K562 (cell line): ENCODE data around the gene ART4. TPM values are rescaled to one million over a fixed set of nuclear protein-coding genes. Genes with fewer than 3 reads are reported as not detected.

ENCODE experiments used
- CCNT2 ChIP-seq: IDR thresholded peaks from 2 replicates; pipeline ENCODE4 v1.6.1; 2011; ENCODE audit warnings: borderline replicate concordance, low read depth, mild to moderate bottlenecking, moderate library complexity, mixed read lengths, low read length; ENCODE audit not compliant: insufficient read length; ENCODE audit errors: extremely low read depth
- CREB5 ChIP-seq: fragments of 250-450 bp; sonication (Bioruptor Pico); IDR thresholded peaks from 2 replicates; pipeline ENCODE4 v1.5.0; 2020; ENCODE audit warnings: mild to moderate bottlenecking
- E4F1 ChIP-seq: fragments of 250-450 bp; sonication (Bioruptor Pico); IDR thresholded peaks from 2 replicates; pipeline ENCODE4 v1.5.0; 2021; ENCODE audit warnings: mild to moderate bottlenecking, borderline replicate concordance
- ETV5 ChIP-seq: sonication (generic); formaldehyde crosslinking; IDR thresholded peaks from 2 replicates; pipeline ENCODE4 v1.4.0; 2020; ENCODE audit warnings: low read depth, mild to moderate bottlenecking, missing genetic modification reagents
- GMEB1 ChIP-seq: fragments of 250-450 bp; sonication (Bioruptor Pico); IDR thresholded peaks from 2 replicates; pipeline ENCODE4 v1.4.0; 2020; ENCODE audit warnings: mild to moderate bottlenecking
- NFIC ChIP-seq: fragments of 450-650 bp; IDR thresholded peaks from 2 replicates; pipeline ENCODE4 v1.6.1; 2017; ENCODE audit warnings: mild to moderate bottlenecking, inconsistent platforms
- NR0B1 ChIP-seq: fragments of 450-650 bp; IDR thresholded peaks from one replicate; pipeline ENCODE4 v1.6.1; 2018; ENCODE audit warnings: mild to moderate bottlenecking, moderate library complexity; ENCODE audit not compliant: partially characterized antibody
- PBX2 ChIP-seq, 2 experiments: IDR thresholded peaks in 1 of 2; conservative IDR thresholded peaks in 1 of 2; 2 replicates each; pipeline ENCODE4 v1.6.1; 2016; ENCODE audit warnings: low read depth in 2 of 2, mild to moderate bottlenecking in 1 of 2, missing compliant biosample characterization in 1 of 2, missing genetic modification characterization in 1 of 2, moderate library complexity in 1 of 2
- PHF20 ChIP-seq: fragments of 450-650 bp; IDR thresholded peaks from 2 replicates; pipeline ENCODE4 v1.6.1; 2018; ENCODE audit not compliant: partially characterized antibody
- PURB ChIP-seq: sonication (generic); formaldehyde crosslinking; IDR thresholded peaks from 2 replicates; pipeline ENCODE4 v1.9.0; 2021; ENCODE audit warnings: low read depth, mild to moderate bottlenecking, missing genetic modification reagents
- RBFOX2 ChIP-seq: fragments of 200-400 bp; formaldehyde crosslinking; IDR thresholded peaks from 2 replicates; pipeline ENCODE4 v1.6.1; 2017; ENCODE audit warnings: low read depth, mild to moderate bottlenecking, low read length, moderate library complexity
- SNRNP70 ChIP-seq: fragments of 200-400 bp; formaldehyde crosslinking; optimal IDR thresholded peaks from 2 replicates; pipeline ENCODE3; 2017; ENCODE audit warnings: low read depth, low read length
- TAL1 ChIP-seq: fragments of 450-650 bp; IDR thresholded peaks from 2 replicates; pipeline ENCODE4 v1.6.1; 2016; ENCODE audit warnings: mild to moderate bottlenecking
- XRCC3 ChIP-seq: fragments of 450-650 bp; IDR thresholded peaks from 2 replicates; pipeline ENCODE4 v1.6.1; 2017; ENCODE audit warnings: mild to moderate bottlenecking, moderate library complexity
- YBX1 ChIP-seq: fragments of 450-650 bp; IDR thresholded peaks from 2 replicates; pipeline ENCODE4 v1.7.1; 2016; ENCODE audit warnings: mild to moderate bottlenecking
- ZNF282 ChIP-seq: sonication (generic); formaldehyde crosslinking; IDR thresholded peaks from 2 replicates; pipeline ENCODE4 v1.8.1; 2023; ENCODE audit warnings: missing genetic modification reagents
- ZNF324 ChIP-seq: fragments of 250-450 bp; sonication (Bioruptor Pico); IDR thresholded peaks from 2 replicates; pipeline ENCODE4 v1.4.0; 2020; ENCODE audit warnings: mild to moderate bottlenecking
- ZNF644 ChIP-seq: fragments of 200-800 bp; sonication (Bioruptor generic); IDR thresholded peaks from 2 replicates; pipeline ENCODE4 v1.6.1; 2016; ENCODE audit warnings: low read depth, missing genetic modification characterization, missing compliant biosample characterization
- polyA plus RNA-seq, 8 experiments: library from polyadenylated mRNA; depleted of rRNA in 4 of 8; stranded (reverse) in 5 of 8; unstranded in 3 of 8; fragments of >200 nt; fragmentation: Nextera tagmentation in 2 of 8; fragmentation: Illumina TruSeq in 1 of 8; extraction: Ambion mirVana in 2 of 8; extraction: Trizol in 1 of 8; gene quantifications; 2 replicates each; pipeline versions ENCODE4 v1.2.1 to v1.2.3, GENCODE V29; 2011 to 2014; ENCODE audit warnings: inconsistent platforms in 1 of 8, missing spikeins in 1 of 8
- total RNA-seq, 7 experiments: library from RNA; depleted of rRNA in 6 of 7; stranded (reverse); fragments of >200 nt in 6 of 7; fragmentation: Illumina TruSeq in 2 of 7; extraction: Trizol in 2 of 7; gene quantifications; 2 replicates each; pipeline versions ENCODE4 v1.2.1 to v1.2.3, GENCODE V29; 2011 to 2021; ENCODE audit warnings: low replicate concordance in 1 of 7

Gene ART4
- total and polyA plus RNA-seq, 9 of the 15 experiments (the other 6 are each of a cell fraction or from before 2014, with no cell fraction given): 0.07 TPM; not detected in 8

GRCh38 chr12:14803011-14803829, 40.1 kb downstream of the ART4 start, which contains the start of the genes C12orf60 and WBP11 (continued):
- no peak for TF ChIP-seq CREB5 (CRISPR knock-in tag)
- TF ChIP-seq PBX2 (CRISPR knock-in tag; IDR thresholded peaks at IDR 0.05; ENCODE audit: low read depth): peak; percentile 64
- peak; percentile 96 for TF ChIP-seq PBX2 (tag; conservative IDR thresholded peaks at IDR 0.05; ENCODE audit: low read depth)
- TF ChIP-seq SNRNP70: no peak
- no peak for TF ChIP-seq XRCC3
- TF ChIP-seq NFIC: no peak
- no peak for TF ChIP-seq ZNF324 (CRISPR knock-in tag)
- no peak for TF ChIP-seq ZNF282 (CRISPR knock-in tag)
- no peak for TF ChIP-seq PURB (CRISPR knock-in tag)
- TF ChIP-seq RBFOX2: peak; percentile 78
- TF ChIP-seq NR0B1: no peak
- no peak for TF ChIP-seq E4F1 (CRISPR knock-in tag)
- peak; percentile 30 for TF ChIP-seq PHF20
- no peak for TF ChIP-seq CCNT2
- TF ChIP-seq ZNF644 (tag): no peak
- TF ChIP-seq GMEB1 (CRISPR knock-in tag): no peak
- no peak for TF ChIP-seq ETV5 (CRISPR knock-in tag)
- no peak for TF ChIP-seq YBX1
- TF ChIP-seq TAL1: no peak
